HT-29 (cell line): ENCODE data around the gene CLK3. TPM values are rescaled to one million over a fixed set of nuclear protein-coding genes. Genes with fewer than 3 reads are reported as not detected.

Experiments
- DNase-seq: peaks from one replicate; pipeline ENCODE4 v3.0.0-alpha.2; 2015; ENCODE audit warnings: low spot score
- total RNA-seq: library from RNA; depleted of rRNA; stranded (reverse); fragments of >200 nt; shearing (Covaris generic); gene quantifications from 2 replicates; pipeline ENCODE4 v1.2.3, GENCODE V29; 2014

The CLK3 gene
- total RNA-seq, 1 experiment from 2014 or later, result 94.7 TPM

- no peak for DNase-seq
These were observed 12.4 kb upstream of the CLK3 start for GRCh38 chr15:74603026-74603788.

GRCh38 chr15:74603789-74604705 lies 11.6 kb upstream of the CLK3 start:
- no peak for DNase-seq

GRCh38 chr15:74604983-74605794 lies 10.4 kb upstream of the CLK3 start:
- DNase-seq, result peak; percentile 9

GRCh38 chr15:74605795-74606150 lies 9.9 kb upstream of the CLK3 start:
- DNase-seq, result no peak

GRCh38 chr15:74608786-74609185 lies 6.8 kb upstream of the CLK3 start:
- no peak for DNase-seq

- DNase-seq, result no peak
These were observed 5.7 kb upstream of the CLK3 start for GRCh38 chr15:74609938-74610301.

GRCh38 chr15:74610302-74610951 lies 5.2 kb upstream of the CLK3 start:
- DNase-seq, result no peak

- no peak for DNase-seq
These were observed 4.3 kb upstream of the CLK3 start for GRCh38 chr15:74611341-74611740.

GRCh38 chr15:74611834-74612233 lies 3.8 kb upstream of the CLK3 start:
- DNase-seq, result no peak

GRCh38 chr15:74612677-74613076 lies 3.0 kb upstream of the CLK3 start:
- DNase-seq, result no peak

- DNase-seq, result no peak
These were observed 2.3 kb upstream of the CLK3 start for GRCh38 chr15:74613089-74613952.

- DNase-seq, result peak; percentile 9
These were observed 1.5 kb upstream of the CLK3 start for GRCh38 chr15:74613953-74614743.

- DNase-seq, result peak; percentile 60
These were observed 710 bp upstream of the CLK3 start for GRCh38 chr15:74614744-74615507.

- DNase-seq, result peak; percentile 83
These were observed 817 bp downstream of the CLK3 start for GRCh38 chr15:74616366-74616939.

- DNase-seq, result no peak
These were observed 1.4 kb downstream of the CLK3 start for GRCh38 chr15:74616996-74617395.

- DNase-seq, result no peak
These were observed 3.4 kb downstream of the CLK3 start for GRCh38 chr15:74618841-74619596.

GRCh38 chr15:74619916-74620635 lies 4.4 kb downstream of the CLK3 start:
- no peak for DNase-seq
